ENCODE data around the gene TMED6.

DNA sequence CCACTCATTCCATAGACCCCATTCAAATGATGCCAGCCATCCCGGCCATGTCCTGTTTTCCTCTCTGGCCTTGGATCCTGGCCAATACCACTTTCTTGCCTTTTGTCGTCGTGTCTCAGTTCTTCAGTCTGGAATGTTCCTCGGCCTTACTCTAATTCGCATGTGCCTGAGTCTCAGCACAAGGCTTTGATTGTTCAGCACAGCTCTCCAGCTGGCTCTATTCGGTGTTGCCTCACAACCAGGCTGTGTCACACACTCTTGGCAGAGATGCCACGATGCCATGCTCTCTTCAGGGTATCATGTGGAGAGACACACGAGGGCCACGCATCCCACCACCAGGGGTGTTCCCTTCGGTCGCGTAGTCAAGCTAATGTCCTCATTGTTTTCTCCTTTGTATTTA is 42.3 kb downstream of the TMED6 start:
- TF ChIP-seq POLR2A (IDR thresholded peaks at IDR 0.05) (no peak), CTCF (IDR thresholded peaks at IDR 0.05) (no peak)
